ENCODE results near the gene MFSD2B. TPM values are rescaled to one million over a fixed set of nuclear protein-coding genes. Genes with fewer than 3 reads are reported as not detected.
"Not testable (repeated sequence)": the region's sequence is repeated elsewhere in the genome, so short reads cannot be mapped to it uniquely, and the experiment has no call there.

MFSD2B gene
- 1.8 TPM for total RNA-seq

GRCh38 chr2:24009680-24010476 is at the start of gene MFSD2B:
Gene MFSD2B (plus strand): TSS chr2:24010085. CDS start chr2:24010097, 12 bp downstream.
- no peak for DNase-seq (ENCODE audit: low spot score)

- no peak for DNase-seq (ENCODE audit: low spot score)
These were observed 42.0 kb upstream of the MFSD2B start for GRCh38 chr2:23967846-23968245.

- no peak for DNase-seq (ENCODE audit: low spot score)
These were observed 33.0 kb upstream of the MFSD2B start for GRCh38 chr2:23976883-23977282.

- no peak for DNase-seq (ENCODE audit: low spot score)
These were observed 21.5 kb upstream of the MFSD2B start for GRCh38 chr2:23988371-23988770.

- no peak for DNase-seq (ENCODE audit: low spot score)
These were observed 17.0 kb upstream of the MFSD2B start for GRCh38 chr2:23992931-23993330.

GRCh38 chr2:23993736-23994269 is 16.1 kb upstream of the MFSD2B start:
- no peak for DNase-seq (ENCODE audit: low spot score)

- no peak for DNase-seq (ENCODE audit: low spot score)
These were observed 15.3 kb upstream of the MFSD2B start for GRCh38 chr2:23994567-23994966.

GRCh38 chr2:24007693-24008092 is 2.2 kb upstream of the MFSD2B start:
- DNase-seq (ENCODE audit: low spot score) = no peak

- no peak for DNase-seq (ENCODE audit: low spot score)
These were observed 1.1 kb upstream of the MFSD2B start for GRCh38 chr2:24008672-24009366.

- no peak for DNase-seq (ENCODE audit: low spot score)
These were observed 562 bp upstream of the MFSD2B start for GRCh38 chr2:24009367-24009679.

- DNase-seq (ENCODE audit: low spot score) = no peak
These were observed 778 bp downstream of the MFSD2B start for GRCh38 chr2:24010477-24011249.

- no peak for DNase-seq (ENCODE audit: low spot score)
These were observed 1.6 kb downstream of the MFSD2B start for GRCh38 chr2:24011250-24012104.

- DNase-seq (ENCODE audit: low spot score) = no peak
These were observed 2.8 kb downstream of the MFSD2B start for GRCh38 chr2:24012521-24013188.

GRCh38 chr2:24014902-24015301 is 5.0 kb downstream of the MFSD2B start:
- DNase-seq (ENCODE audit: low spot score) = not testable (repeated sequence)

GRCh38 chr2:24015562-24016375 is 5.9 kb downstream of the MFSD2B start:
- no peak for DNase-seq (ENCODE audit: low spot score)

- DNase-seq (ENCODE audit: low spot score) = no peak
These were observed 6.5 kb downstream of the MFSD2B start for GRCh38 chr2:24016376-24016761.

- no peak for DNase-seq (ENCODE audit: low spot score)
These were observed 7.2 kb downstream of the MFSD2B start for GRCh38 chr2:24016853-24017703.

GRCh38 chr2:24017711-24018110 is 7.8 kb downstream of the MFSD2B start:
- DNase-seq (ENCODE audit: low spot score) = no peak

- DNase-seq (ENCODE audit: low spot score) = no peak
These were observed 8.4 kb downstream of the MFSD2B start for GRCh38 chr2:24018241-24018640.

Measured in ureter (tissue), 1 donor.